ENCODE results near the gene ATG16L2. TPM values are rescaled to one million over a fixed set of nuclear protein-coding genes. Genes with fewer than 3 reads are reported as not detected.

The ATG16L2 gene
- total RNA-seq, 4 donors from 2014 or later: 3.1 to 8.1 (median 4.3) TPM

DNA sequence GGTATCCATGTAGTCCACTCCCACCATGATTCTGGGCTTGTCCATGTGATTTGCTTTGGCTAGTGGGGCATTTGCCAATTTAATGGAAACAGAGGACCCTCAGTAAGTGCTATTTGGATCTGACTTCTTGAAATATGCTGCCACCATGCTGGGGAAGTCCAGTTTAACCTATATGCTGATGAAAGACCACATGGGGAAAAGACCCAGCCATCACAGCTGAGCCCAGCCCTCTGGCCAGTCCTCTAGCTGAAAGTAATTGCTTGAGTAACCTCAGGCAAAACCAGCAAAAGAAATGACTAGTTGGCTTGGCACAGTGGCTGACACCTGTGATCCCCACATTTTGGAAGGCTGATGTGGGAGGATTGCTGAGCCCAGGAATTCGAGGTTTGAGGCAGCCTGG, 61.5 kb downstream of the ATG16L2 start:
- Histone ChIP-seq H3K36me3 (no peaks in the 10 kb centered on the region), H3K4me3 (no peak overlapping the region), H3K4me1 (no peaks in the 10 kb centered on the region), H3K9me3 (no peaks in the 10 kb centered on the region), H3K27me3 (no peaks in the 10 kb centered on the region), H3K27ac (no peak overlapping the region)
- intact Hi-C loops (cut with DNase I; ENCODE audit: low total_unique reads) (no loop called here), in situ Hi-C loops (cut with MboI; ENCODE audit: low sequenced_read_pairs in 4 of 4) (no loop called here)
- no peak for TF ChIP-seq POLR2A (IDR thresholded peaks at IDR 0.05)
- TF ChIP-seq, protein P1, sequence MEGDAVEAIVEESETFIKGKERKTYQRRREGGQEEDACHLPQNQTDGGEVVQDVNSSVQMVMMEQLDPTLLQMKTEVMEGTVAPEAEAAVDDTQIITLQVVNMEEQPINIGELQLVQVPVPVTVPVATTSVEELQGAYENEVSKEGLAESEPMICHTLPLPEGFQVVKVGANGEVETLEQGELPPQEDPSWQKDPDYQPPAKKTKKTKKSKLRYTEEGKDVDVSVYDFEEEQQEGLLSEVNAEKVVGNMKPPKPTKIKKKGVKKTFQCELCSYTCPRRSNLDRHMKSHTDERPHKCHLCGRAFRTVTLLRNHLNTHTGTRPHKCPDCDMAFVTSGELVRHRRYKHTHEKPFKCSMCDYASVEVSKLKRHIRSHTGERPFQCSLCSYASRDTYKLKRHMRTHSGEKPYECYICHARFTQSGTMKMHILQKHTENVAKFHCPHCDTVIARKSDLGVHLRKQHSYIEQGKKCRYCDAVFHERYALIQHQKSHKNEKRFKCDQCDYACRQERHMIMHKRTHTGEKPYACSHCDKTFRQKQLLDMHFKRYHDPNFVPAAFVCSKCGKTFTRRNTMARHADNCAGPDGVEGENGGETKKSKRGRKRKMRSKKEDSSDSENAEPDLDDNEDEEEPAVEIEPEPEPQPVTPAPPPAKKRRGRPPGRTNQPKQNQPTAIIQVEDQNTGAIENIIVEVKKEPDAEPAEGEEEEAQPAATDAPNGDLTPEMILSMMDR (IDR thresholded peaks at IDR 0.05 in 4 of 5, conservative IDR thresholded peaks at IDR 0.05 in 1 of 5): no peak
- ATAC-seq (no peak), DNase-seq (no peak)

- ATAC-seq (no peak), DNase-seq (no peak)
- no peak overlapping the region for H3K27ac ChIP-seq
- no peaks in the 10 kb centered on the region for H3K36me3 ChIP-seq
- intact Hi-C loops (cut with DNase I; ENCODE audit: low total_unique reads): no loop called here
- no peak for TF ChIP-seq POLR2A (IDR thresholded peaks at IDR 0.05)
- H3K27me3 ChIP-seq: no peaks in the 10 kb centered on the region
- no peaks in the 10 kb centered on the region for H3K9me3 ChIP-seq
- in situ Hi-C loops (cut with MboI; ENCODE audit: low sequenced_read_pairs in 4 of 4): no loop called here
- no peak overlapping the region for H3K4me3 ChIP-seq
- H3K4me1 ChIP-seq: no peaks in the 10 kb centered on the region
These were observed 61.9 kb downstream of the ATG16L2 start for GRCh38 chr11:72876147-72876546.

Small RNA genes lying within 50 kb of the gene (microRNA-seq; reads per million reads assigned to microRNA genes)
- gene MIR4692 (ENCODE audit: borderline replicate concordance in 2 of 2): 0 reads per million in 2 donors

Other genes starting within 250 kb of the ATG16L2 start
- gene PDE2A, start 140.0 kb upstream of the ATG16L2 start, total RNA-seq: 10 to 100 TPM; 13.4 to 26.6 (median 21.9) TPM
- gene ARAP1, start 62.0 kb upstream of the ATG16L2 start, total RNA-seq: 10 to 100 TPM; 18.3 to 52.0 (median 26.0) TPM
- gene STARD10, start 20.4 kb upstream of the ATG16L2 start, total RNA-seq: 100 to 1,000 TPM in 1 of 4 donors, 10 to 100 TPM in 3; 39.1 to 103 (median 71.1) TPM